MM.1S (cell line): ENCODE data around the gene KIAA1217.
"Not testable (repeated sequence)": the region's sequence is repeated elsewhere in the genome, so short reads cannot be mapped to it uniquely, and the experiment has no call there.

ENCODE experiments used
- DNase-seq: peaks from one replicate; pipeline ENCODE4 v3.0.0-alpha.2; 2015
- H2AFZ ChIP-seq: fragments of 300-600 bp; sonication (generic); 2 replicates; pipeline ENCODE4 v1.6.0; 2016; ENCODE audit warnings: antibody characterized with exemption, low read length
- H3F3A ChIP-seq: fragments of 300-600 bp; sonication (generic); 2 replicates; pipeline ENCODE4 v1.6.1; 2016; ENCODE audit warnings: mild to moderate bottlenecking, antibody characterized with exemption, low read length, moderate library complexity, mixed read lengths; ENCODE audit not compliant: insufficient read depth
- H3K27ac ChIP-seq: fragments of 300-600 bp; sonication (generic); 2 replicates; pipeline ENCODE4 v1.5.1; 2016; ENCODE audit warnings: mild to moderate bottlenecking, low read length
- H3K27me3 ChIP-seq: fragments of 300-600 bp; sonication (generic); replicated peaks from 2 replicates; pipeline ENCODE4 v1.6.0; 2016; ENCODE audit warnings: low read length; ENCODE audit not compliant: insufficient read depth
- H3K36me3 ChIP-seq: fragments of 300-600 bp; sonication (generic); replicated peaks from 2 replicates; pipeline ENCODE4 v1.6.1; 2016; ENCODE audit warnings: mild to moderate bottlenecking, low read length, mixed read lengths; ENCODE audit not compliant: insufficient read depth
- H3K4me1 ChIP-seq: fragments of 300-600 bp; sonication (generic); 2 replicates; pipeline ENCODE4 v1.6.1; 2016; ENCODE audit warnings: low read length, mixed read lengths
- H3K4me2 ChIP-seq: fragments of 300-600 bp; sonication (generic); 2 replicates; pipeline ENCODE4 v1.6.0; 2016; ENCODE audit warnings: low read depth, low read length
- H3K4me3 ChIP-seq: fragments of 300-600 bp; sonication (generic); 2 replicates; pipeline ENCODE4 v1.5.1; 2016; ENCODE audit warnings: low read length, mixed read lengths
- H3K79me2 ChIP-seq: fragments of 300-600 bp; sonication (generic); 2 replicates; pipeline ENCODE4 v1.6.1; 2016; ENCODE audit warnings: mixed run types, low read length, mixed read lengths
- H3K9ac ChIP-seq: fragments of 300-600 bp; sonication (generic); 2 replicates; pipeline ENCODE4 v1.6.1; 2016; ENCODE audit warnings: low read length, mixed read lengths
- H3K9me2 ChIP-seq: fragments of 300-600 bp; sonication (generic); replicated peaks from 2 replicates; pipeline ENCODE4 v1.6.1; 2016; ENCODE audit warnings: mild to moderate bottlenecking, low read length, mixed read lengths; ENCODE audit not compliant: insufficient read depth
- H3K9me3 ChIP-seq: fragments of 300-600 bp; sonication (generic); replicated peaks from 2 replicates; pipeline ENCODE4 v1.6.1; 2016; ENCODE audit warnings: mild to moderate bottlenecking, low read length, mixed read lengths; ENCODE audit not compliant: insufficient read depth
- H4K20me1 ChIP-seq: fragments of 300-600 bp; sonication (generic); 2 replicates; pipeline ENCODE4 v1.6.1; 2016; ENCODE audit warnings: mild to moderate bottlenecking, low read length, moderate library complexity, mixed read lengths; ENCODE audit not compliant: insufficient read depth
- CTCF ChIP-seq: fragments of 300-600 bp; sonication (generic); IDR thresholded peaks from 2 replicates; pipeline ENCODE4 v1.5.1; 2016; ENCODE audit warnings: antibody characterized with exemption, low read length, mixed read lengths
- EZH2 ChIP-seq: fragments of 300-600 bp; sonication (generic); optimal IDR thresholded peaks from 2 replicates; pipeline ENCODE3; 2017; ENCODE audit warnings: low read depth, mild to moderate bottlenecking, antibody characterized with exemption, low read length, mixed read lengths
- EZH2phosphoT487 ChIP-seq: fragments of 300-600 bp; sonication (generic); IDR thresholded peaks from 2 replicates; pipeline ENCODE4 v1.6.1; 2018; ENCODE audit warnings: antibody characterized with exemption, low read length

Gene KIAA1217

GRCh38 chr10:24442234-24442633, 233.3 kb downstream of the KIAA1217 start:
- DNase-seq, result no peak
- Histone ChIP-seq H3K4me1 (0 out of 2 replicates have a peak, but pooled peaks cover 5% of the 10 kb centered on the region), H3K9ac (no peak overlapping the region), H3K4me2 (no peak overlapping the region), H3K4me3 (no peak overlapping the region), H2AFZ (no peak overlapping the region), H3K9me3 (no peaks in the 10 kb centered on the region), H3K27me3 (no peaks in the 10 kb centered on the region), H3K9me2 (no peaks in the 10 kb centered on the region), H3K27ac (no peak overlapping the region), H3K79me2 (no peaks in the 10 kb centered on the region), H4K20me1 (no peaks in the 10 kb centered on the region), H3K36me3 (no peaks in the 10 kb centered on the region), H3F3A (no peaks in the 10 kb centered on the region)
- TF ChIP-seq EZH2, result no peak
- no peak for TF ChIP-seq EZH2phosphoT487
- TF ChIP-seq CTCF, result no peak

DNA sequence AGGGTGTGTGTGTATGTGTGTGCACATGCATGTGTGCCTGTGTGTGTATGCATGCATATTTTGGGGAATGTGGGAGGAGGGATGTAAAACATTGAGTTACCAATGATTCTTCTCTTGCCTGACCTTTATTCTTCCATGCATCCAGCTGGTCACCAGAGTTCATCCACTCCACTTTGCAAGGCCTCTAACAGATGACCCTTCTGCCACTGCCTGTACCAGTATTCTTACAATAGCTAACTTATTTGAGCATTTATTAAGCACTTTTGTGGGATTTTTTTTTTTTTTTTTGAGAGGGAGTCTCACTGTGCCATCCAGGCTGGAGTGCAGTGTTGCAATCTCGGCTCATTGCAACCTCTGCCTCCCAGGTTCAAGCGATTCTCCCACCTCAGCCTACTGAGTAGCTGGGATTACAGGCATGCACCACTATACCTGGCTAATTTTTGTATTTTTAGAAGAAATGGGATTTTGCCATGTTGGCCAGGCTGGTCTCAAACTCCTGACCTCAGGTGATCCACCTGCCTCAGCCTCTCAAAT, 233.8 kb downstream of the KIAA1217 start:
- not testable (repeated sequence) for H3K79me2 ChIP-seq, H3F3A ChIP-seq, H3K36me3 ChIP-seq, DNase-seq, H3K27me3 ChIP-seq, H3K9me2 ChIP-seq, H3K4me1 ChIP-seq, H3K9me3 ChIP-seq, H4K20me1 ChIP-seq, H3K4me3 ChIP-seq, H3K27ac ChIP-seq, H3K9ac ChIP-seq, H3K4me2 ChIP-seq, H2AFZ ChIP-seq

- H3K9me3 ChIP-seq, result no peaks in the 10 kb centered on the region
- no peak overlapping the region for H3K9ac ChIP-seq
- no peaks in the 10 kb centered on the region for H3K27me3 ChIP-seq
- DNase-seq, result no peak
- H3K4me3 ChIP-seq, result no peak overlapping the region
- H3F3A ChIP-seq, result peaks cover 8% of the 10 kb centered on the region
- no peak overlapping the region for H3K4me2 ChIP-seq
- H2AFZ ChIP-seq, result no peak overlapping the region
- no peak for TF ChIP-seq EZH2phosphoT487
- TF ChIP-seq CTCF, result no peak
- no peaks in the 10 kb centered on the region for H3K79me2 ChIP-seq
- H4K20me1 ChIP-seq, result no peaks in the 10 kb centered on the region
- no peak overlapping the region for H3K27ac ChIP-seq
- peaks cover 14% of the 10 kb centered on the region for H3K4me1 ChIP-seq
- no peaks in the 10 kb centered on the region for H3K36me3 ChIP-seq
- no peaks in the 10 kb centered on the region for H3K9me2 ChIP-seq
Observed at GRCh38 chr10:24444337-24444736, 235.4 kb downstream of the KIAA1217 start.

DNA sequence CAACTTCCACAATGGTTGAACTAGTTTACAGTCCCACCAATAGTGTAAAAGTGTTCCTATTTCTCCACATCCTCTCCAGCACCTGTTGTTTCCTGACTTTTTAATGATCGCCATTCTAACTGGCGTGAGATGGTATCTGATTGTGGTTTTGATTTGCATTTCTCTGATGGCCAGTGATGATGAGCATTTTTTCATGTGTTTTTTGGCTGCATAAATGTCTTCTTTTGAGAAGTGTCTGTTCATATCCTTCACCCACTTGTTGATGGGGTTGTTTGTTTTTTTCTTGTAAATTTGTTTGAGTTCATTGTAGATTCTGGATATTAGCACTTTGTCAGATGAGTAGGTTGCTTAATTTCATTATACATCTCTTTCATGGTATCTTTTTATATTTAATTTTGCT, 237.0 kb downstream of the KIAA1217 start:
- H3F3A ChIP-seq, result peaks cover 23% of the 10 kb centered on the region
- not testable (repeated sequence) for H3K27ac ChIP-seq, H3K9me2 ChIP-seq, DNase-seq, H3K9me3 ChIP-seq, H2AFZ ChIP-seq, H4K20me1 ChIP-seq, H3K9ac ChIP-seq, H3K4me2 ChIP-seq, H3K36me3 ChIP-seq, H3K27me3 ChIP-seq, H3K4me3 ChIP-seq
- peaks cover 14% of the 10 kb centered on the region for H3K4me1 ChIP-seq
- peaks cover 13% of the 10 kb centered on the region for H3K79me2 ChIP-seq
